NT2/D1 (cell line): ENCODE measurements around the gene NLGN1.

Experiments
- DNase-seq: peaks from one replicate; pipeline ENCODE4 v3.0.0-alpha.2; 2011; ENCODE audit warnings: low read depth, low spot score
- H3K27me3 ChIP-seq: 2 replicates; pipeline ENCODE4 v1.6.0; 2011; ENCODE audit warnings: mild to moderate bottlenecking; ENCODE audit not compliant: insufficient read length, insufficient read depth
- H3K36me3 ChIP-seq: 2 replicates; pipeline ENCODE4 v1.6.1; 2011; ENCODE audit warnings: mild to moderate bottlenecking, low read length, mixed read lengths; ENCODE audit not compliant: insufficient read depth, insufficient read length
- H3K4me1 ChIP-seq: 2 replicates; pipeline ENCODE4 v1.5.1; 2011; ENCODE audit not compliant: insufficient read depth, insufficient read length
- H3K4me3 ChIP-seq: 2 replicates; pipeline ENCODE4 v1.5.1; 2011; ENCODE audit warnings: low read depth; ENCODE audit not compliant: insufficient read length
- H3K9ac ChIP-seq: 2 replicates; pipeline ENCODE4 v1.6.0; 2011; ENCODE audit warnings: low read depth; ENCODE audit not compliant: insufficient read length
- H3K9me3 ChIP-seq: 2 replicates; pipeline ENCODE4 v1.5.1; 2011; ENCODE audit warnings: mild to moderate bottlenecking, low read length; ENCODE audit not compliant: insufficient read depth
- SUZ12 ChIP-seq: IDR thresholded peaks from 2 replicates; pipeline ENCODE4 v1.6.1; 2011; ENCODE audit not compliant: insufficient read length, insufficient read depth; ENCODE audit errors: extremely low read depth
- YY1 ChIP-seq: IDR thresholded peaks from 2 replicates; pipeline ENCODE4 v1.6.1; 2011; ENCODE audit not compliant: insufficient read length, insufficient read depth
- ZNF274 ChIP-seq: IDR thresholded peaks from 2 replicates; pipeline ENCODE4 v1.6.1; 2011; ENCODE audit warnings: mild to moderate bottlenecking, low read depth, low read length

The NLGN1 gene

DNA sequence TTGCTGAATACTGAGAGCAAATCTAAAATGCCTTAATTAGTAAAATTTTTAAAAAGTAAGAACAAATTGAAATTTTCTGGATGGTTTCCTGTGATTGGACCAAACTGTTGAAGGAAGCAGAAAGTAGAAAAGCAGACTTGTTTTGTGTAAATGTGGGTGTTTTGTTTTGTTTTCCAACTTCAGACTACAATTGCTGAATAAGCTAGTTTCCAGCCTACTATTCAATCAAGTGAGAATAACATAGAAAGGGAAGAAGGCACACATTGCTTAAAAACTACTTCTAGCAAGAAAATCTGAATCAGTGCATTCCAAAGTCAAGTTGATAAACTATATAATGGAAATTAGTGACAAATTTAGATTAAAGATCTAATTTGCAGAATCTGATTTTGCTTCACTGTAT, 519.3 kb downstream of the NLGN1 start:
- no peaks in the 10 kb centered on the region for H3K4me1 ChIP-seq
- no peak for DNase-seq
- H3K27me3 ChIP-seq = no peaks in the 10 kb centered on the region
- H3K9me3 ChIP-seq = no peaks in the 10 kb centered on the region
- no peaks in the 10 kb centered on the region for H3K36me3 ChIP-seq
- no peak overlapping the region for H3K4me3 ChIP-seq
- TF ChIP-seq ZNF274 (no peak), YY1 (no peak), SUZ12 (no peak)
- H3K9ac ChIP-seq = no peak overlapping the region

DNA sequence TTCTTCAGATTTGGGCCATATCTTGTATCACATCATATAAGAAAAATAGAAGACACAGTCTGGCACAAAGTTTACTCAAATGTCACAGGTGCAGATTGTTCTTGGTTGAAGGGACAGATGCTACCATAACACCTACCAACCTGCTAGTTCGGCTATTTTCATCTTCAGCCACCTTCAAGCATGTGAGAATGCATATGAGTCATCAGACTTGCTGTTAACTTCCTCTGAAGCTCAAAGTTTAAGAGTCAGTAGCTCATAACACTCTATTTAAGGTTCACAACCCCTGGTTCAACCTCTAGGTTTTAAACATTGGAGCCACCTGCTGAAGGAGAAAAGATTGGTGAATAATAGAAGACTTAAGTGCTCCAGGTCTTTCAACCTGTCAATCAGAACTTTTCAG, 522.8 kb downstream of the NLGN1 start:
- DNase-seq = no peak
- Histone ChIP-seq H3K9ac (no peak overlapping the region), H3K36me3 (no peaks in the 10 kb centered on the region), H3K4me3 (no peak overlapping the region), H3K27me3 (no peaks in the 10 kb centered on the region), H3K4me1 (no peaks in the 10 kb centered on the region), H3K9me3 (no peaks in the 10 kb centered on the region)
- no peak for TF ChIP-seq YY1
- TF ChIP-seq SUZ12 = no peak
- TF ChIP-seq ZNF274 = no peak

DNA sequence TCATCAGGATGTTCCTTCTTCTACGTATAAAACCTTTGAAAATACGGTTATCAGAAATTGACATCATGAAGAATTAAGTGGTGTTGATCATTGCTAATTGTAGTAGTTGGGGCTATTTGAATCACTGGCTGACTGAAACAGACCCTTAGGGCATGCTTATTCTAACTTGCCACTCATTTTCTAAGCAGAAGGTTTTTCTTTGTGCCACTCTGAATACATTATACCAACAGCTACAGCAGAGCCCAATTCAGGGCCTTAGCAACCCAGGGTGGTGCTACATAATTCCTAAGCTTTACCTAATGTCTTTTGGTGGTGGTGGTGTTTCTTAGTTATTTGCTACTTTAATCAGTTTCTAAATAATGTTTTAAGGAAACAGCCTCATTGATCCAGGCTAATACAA, 524.2 kb downstream of the NLGN1 start:
- Histone ChIP-seq H3K4me1 (no peaks in the 10 kb centered on the region), H3K9me3 (no peaks in the 10 kb centered on the region), H3K27me3 (no peaks in the 10 kb centered on the region), H3K9ac (no peak overlapping the region), H3K36me3 (no peaks in the 10 kb centered on the region), H3K4me3 (no peak overlapping the region)
- no peak for DNase-seq
- TF ChIP-seq SUZ12 (no peak), ZNF274 (no peak), YY1 (no peak)

DNA sequence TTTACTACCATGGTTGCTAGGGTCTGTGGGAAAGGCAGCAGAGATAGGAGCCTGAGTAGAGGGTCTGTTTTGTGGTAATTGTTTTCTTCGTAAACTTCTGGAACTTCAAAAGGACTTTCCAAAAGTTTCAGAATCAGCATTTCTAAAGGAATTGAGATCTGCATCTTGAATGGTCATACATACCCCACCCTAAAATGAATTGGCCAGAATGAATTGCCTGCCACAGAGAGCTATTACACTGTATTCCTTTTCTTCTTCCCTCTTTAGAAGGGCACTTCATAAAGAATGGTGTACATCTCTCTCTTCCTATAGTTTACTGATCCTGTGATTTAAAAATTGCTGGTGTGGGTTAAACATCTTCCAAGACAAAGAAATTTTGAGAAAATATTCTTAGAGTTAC, 525.7 kb downstream of the NLGN1 start:
- H3K9me3 ChIP-seq = no peaks in the 10 kb centered on the region
- no peak overlapping the region for H3K4me3 ChIP-seq
- H3K27me3 ChIP-seq = no peaks in the 10 kb centered on the region
- H3K9ac ChIP-seq = no peak overlapping the region
- H3K36me3 ChIP-seq = no peaks in the 10 kb centered on the region
- TF ChIP-seq SUZ12 (no peak), YY1 (no peak), ZNF274 (no peak)
- H3K4me1 ChIP-seq = no peaks in the 10 kb centered on the region
- no peak for DNase-seq

DNA sequence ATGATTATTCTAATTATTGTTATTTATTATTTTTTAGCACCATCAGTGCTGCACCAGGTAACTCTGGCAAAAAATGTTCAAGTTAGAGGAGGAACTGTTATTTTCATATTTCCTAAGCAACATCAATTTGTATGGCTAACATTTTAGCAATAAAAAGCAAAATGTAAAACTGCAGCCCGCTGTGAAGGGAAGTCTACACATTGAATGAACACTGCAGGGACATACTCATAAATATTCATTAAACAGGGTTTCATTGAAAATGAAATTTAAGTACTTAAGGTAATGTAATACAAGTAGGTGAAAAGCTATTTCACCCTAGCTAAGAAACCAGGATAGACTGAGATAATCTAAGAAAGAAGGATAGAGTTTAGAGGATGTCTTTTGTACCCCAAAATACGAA, 532.7 kb downstream of the NLGN1 start:
- H3K36me3 ChIP-seq = no peaks in the 10 kb centered on the region
- no peak for DNase-seq
- H3K27me3 ChIP-seq = no peaks in the 10 kb centered on the region
- no peaks in the 10 kb centered on the region for H3K9me3 ChIP-seq
- no peak overlapping the region for H3K9ac ChIP-seq
- H3K4me1 ChIP-seq = no peaks in the 10 kb centered on the region
- H3K4me3 ChIP-seq = no peak overlapping the region
- TF ChIP-seq SUZ12 = no peak
- TF ChIP-seq ZNF274 = no peak
- no peak for TF ChIP-seq YY1

DNA sequence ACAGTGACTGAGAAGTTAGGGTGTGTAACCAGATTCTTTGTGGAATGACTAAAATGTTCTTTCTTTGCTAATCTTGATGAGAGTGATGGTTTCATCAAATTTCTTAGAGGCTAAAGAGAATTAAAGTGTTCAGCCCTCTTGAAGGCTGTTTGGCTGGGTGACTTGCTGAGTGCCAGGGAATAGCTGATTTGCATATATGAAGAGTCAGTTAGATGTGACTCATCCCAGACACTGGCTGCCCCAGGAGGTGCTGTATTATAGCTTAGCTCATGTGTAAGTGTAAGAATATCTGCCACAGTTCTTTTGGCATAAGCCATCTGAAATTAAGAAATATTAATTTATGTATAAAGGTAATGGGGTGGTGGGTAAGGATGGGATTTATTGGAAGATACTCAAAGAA, 535.1 kb downstream of the NLGN1 start:
- H3K36me3 ChIP-seq = no peaks in the 10 kb centered on the region
- no peak overlapping the region for H3K9ac ChIP-seq
- H3K9me3 ChIP-seq = no peaks in the 10 kb centered on the region
- no peaks in the 10 kb centered on the region for H3K4me1 ChIP-seq
- H3K27me3 ChIP-seq = no peaks in the 10 kb centered on the region
- no peak overlapping the region for H3K4me3 ChIP-seq
- TF ChIP-seq SUZ12 (no peak), YY1 (no peak), ZNF274 (no peak)
- DNase-seq = no peak

DNA sequence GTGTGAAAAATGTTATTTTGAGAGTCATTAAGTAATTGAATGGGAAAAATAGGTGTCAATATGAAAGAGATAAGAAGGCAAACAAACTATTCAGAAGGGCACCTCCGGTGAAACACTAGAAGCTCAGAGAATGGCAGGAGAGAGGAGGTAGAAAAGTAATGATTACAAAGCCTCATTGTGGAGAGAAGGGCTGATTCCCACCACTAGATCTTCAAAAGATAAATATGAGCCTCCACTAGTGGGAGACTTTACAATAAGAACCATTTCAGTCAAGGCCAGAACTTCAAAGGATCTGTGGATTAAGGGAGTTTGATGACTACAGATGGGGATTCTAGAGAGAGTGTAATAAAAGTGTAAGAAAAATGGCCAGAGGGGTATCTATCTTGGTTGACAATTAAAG, 535.6 kb downstream of the NLGN1 start:
- no peaks in the 10 kb centered on the region for H3K9me3 ChIP-seq
- H3K4me1 ChIP-seq = no peaks in the 10 kb centered on the region
- H3K27me3 ChIP-seq = no peaks in the 10 kb centered on the region
- TF ChIP-seq YY1 (no peak), ZNF274 (no peak), SUZ12 (no peak)
- DNase-seq = no peak
- H3K4me3 ChIP-seq = no peak overlapping the region
- no peaks in the 10 kb centered on the region for H3K36me3 ChIP-seq
- H3K9ac ChIP-seq = no peak overlapping the region

DNA sequence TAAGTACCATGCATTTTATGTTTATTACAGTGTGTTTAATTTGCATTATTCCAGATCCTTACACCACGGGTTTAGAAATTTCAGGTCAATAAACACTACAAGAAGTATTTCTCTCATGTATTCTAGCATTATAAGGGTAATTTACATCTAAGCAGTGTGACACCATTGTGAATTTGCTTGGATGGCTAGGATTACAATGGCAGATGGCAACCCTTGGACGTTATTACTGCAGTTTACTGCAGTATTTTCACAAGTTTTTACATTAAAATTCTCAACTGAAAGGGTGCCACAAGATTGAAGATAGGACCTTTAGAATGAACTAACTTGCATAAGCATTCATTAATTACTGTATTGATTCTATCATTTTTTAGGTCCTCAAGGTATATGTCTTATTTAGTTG, 538.8 kb downstream of the NLGN1 start:
- Histone ChIP-seq H3K36me3 (no peaks in the 10 kb centered on the region), H3K4me3 (no peak overlapping the region), H3K9me3 (no peaks in the 10 kb centered on the region), H3K27me3 (no peaks in the 10 kb centered on the region), H3K9ac (no peak overlapping the region), H3K4me1 (no peaks in the 10 kb centered on the region)
- no peak for TF ChIP-seq YY1
- no peak for TF ChIP-seq SUZ12
- TF ChIP-seq ZNF274 = no peak
- DNase-seq = no peak
